ENCODE data around the gene VWA3B.
"Not testable (repeated sequence)": the region's sequence is repeated elsewhere in the genome, so short reads cannot be mapped to it uniquely, and the experiment has no call there.

- TF ChIP-seq RAD21 (conservative IDR thresholded peaks at IDR 0.05 in 1 of 2, IDR thresholded peaks at IDR 0.05 in 1 of 2); NPAS2 (CRISPR knock-in tag; IDR thresholded peaks at IDR 0.05; ENCODE audit: borderline replicate concordance); CTCF (IDR thresholded peaks at IDR 0.05); RFX5 (IDR thresholded peaks at IDR 0.05); ZNF302 (CRISPR knock-in tag; IDR thresholded peaks at IDR 0.05); KDM1A (IDR thresholded peaks at IDR 0.05; ENCODE audit: low read depth); USF2 (IDR thresholded peaks at IDR 0.05); NFE2L2 (conservative IDR thresholded peaks at IDR 0.05; ENCODE audit: low read length); MAX (IDR thresholded peaks at IDR 0.05); CEBPB (IDR thresholded peaks at IDR 0.05); POLR2A (IDR thresholded peaks at IDR 0.05; ENCODE audit: low read length): not testable (repeated sequence)
These were observed 220.2 kb downstream of the VWA3B start for GRCh38 chr2:98307131-98307696.
